Panc1 (cell line): ENCODE measurements around the gene SCUBE3. TPM values are rescaled to one million over a fixed set of nuclear protein-coding genes. Genes with fewer than 3 reads are reported as not detected.

Experiments used
- ATAC-seq: fragments of 200-7000 bp; cut with Tn5 transposase; 2 replicates; pipeline ENCODE4 v1.9.1; 2020; ENCODE audit warnings: mild to moderate bottlenecking, moderate library complexity
- BruUV-seq: library from RNA; stranded (reverse); fragments of 400-500 nt; replicated peaks from 2 replicates; lab custom pipeline; 2021; lab: Mats Ljungman, UMichigan
- CTCF ChIA-PET: fragments of 300-600 bp; sonication (Branson Sonifier 250); formaldehyde crosslinking; loops from one replicate; lab custom pipeline; 2022; ENCODE audit warnings: antibody characterized with exemption; lab: Charles Lee
- POLR2A ChIA-PET: fragments of 300-600 bp; sonication (Branson Sonifier 250); formaldehyde crosslinking; loops from one replicate; lab custom pipeline; 2022; ENCODE audit warnings: antibody characterized with exemption; lab: Charles Lee
- DNase-seq: peaks from one replicate; pipeline ENCODE4 v3.0.0-alpha.2; 2010; ENCODE audit warnings: low read depth, low spot score
- H3K27ac ChIP-seq: 2 replicates; pipeline ENCODE4 v1.5.1; 2011; ENCODE audit warnings: mild to moderate bottlenecking, low read length, inconsistent platforms
- H3K27me3 ChIP-seq: fragments of 200-500 bp; sonication (Bioruptor generic); 2 replicates; pipeline ENCODE4 v1.6.0; 2014; ENCODE audit warnings: low read length, inconsistent platforms; ENCODE audit not compliant: control insufficient read depth, insufficient read depth
- H3K36me3 ChIP-seq: fragments of 200-500 bp; sonication (Bioruptor generic); 2 replicates; pipeline ENCODE4 v1.5.1; 2014; ENCODE audit warnings: inconsistent platforms, mild to moderate bottlenecking, low read length, moderate library complexity; ENCODE audit not compliant: control insufficient read depth, insufficient read depth
- H3K4me1 ChIP-seq: 2 replicates; pipeline ENCODE4 v1.5.1; 2011; ENCODE audit warnings: inconsistent platforms, mild to moderate bottlenecking, low read length, moderate library complexity; ENCODE audit not compliant: control insufficient read depth, insufficient read depth
- H3K4me3 ChIP-seq, 2 experiments: 2 replicates each; pipeline ENCODE4 v1.5.1; 2011 to 2012; ENCODE audit warnings: low read depth in 2 of 2, low read length in 2 of 2, mild to moderate bottlenecking in 2 of 2, inconsistent platforms in 1 of 2, moderate library complexity in 1 of 2
- H3K9me3 ChIP-seq: fragments of 200-500 bp; sonication (Bioruptor generic); 2 replicates; pipeline ENCODE4 v1.5.1; 2014; ENCODE audit warnings: low read depth, mild to moderate bottlenecking, inconsistent platforms, low read length, moderate library complexity; ENCODE audit not compliant: control insufficient read depth, insufficient read depth
- POLR2AphosphoS5 ChIP-seq: IDR thresholded peaks from 2 replicates; pipeline ENCODE4 v1.6.1; 2012; ENCODE audit warnings: mild to moderate bottlenecking, low read depth, low read length, moderate library complexity
- SIN3A ChIP-seq: IDR thresholded peaks from 2 replicates; pipeline ENCODE4 v1.6.1; 2012; ENCODE audit warnings: low read depth, mild to moderate bottlenecking, low read length, moderate library complexity, borderline replicate concordance; ENCODE audit not compliant: insufficient read depth
- TCF7L2 ChIP-seq: IDR thresholded peaks from 2 replicates; pipeline ENCODE4 v1.6.1; 2011; ENCODE audit warnings: mild to moderate bottlenecking, low read depth, low read length, inconsistent platforms
- in situ Hi-C: cut with HindIII; loops from 2 replicates; pipeline ENCODE4 v1.10.0; 2016; ENCODE audit warnings: low sequenced_read_pairs, low pct_unique_long_range_greater_than_20kb
- intact Hi-C: fragments of 100-400 bp; cut with micrococcal nuclease; formaldehyde crosslinking; loops from one replicate; pipeline ENCODE4 v1.10.0; 2022; ENCODE audit not compliant: unreplicated experiment
- total RNA-seq: library from RNA; stranded (reverse); gene quantifications from one replicate; pipeline ENCODE4 v1.2.1, GENCODE V29; 2021; ENCODE audit not compliant: unreplicated experiment
- TF ChIP-seq, protein P1 (sequence below), 2 experiments: IDR thresholded peaks; 2 replicates each; pipeline ENCODE4 v1.6.1; 2011 to 2012; ENCODE audit warnings: low read depth in 2 of 2, control low read depth in 1 of 2, low read length in 1 of 2, mild to moderate bottlenecking in 1 of 2, moderate library complexity in 1 of 2; ENCODE audit not compliant: insufficient read depth in 1 of 2
- TF ChIP-seq, protein P2 (sequence below): fragments of 450-650 bp; IDR thresholded peaks from 2 replicates; pipeline ENCODE4 v1.5.1; 2017; ENCODE audit warnings: mild to moderate bottlenecking

Gene SCUBE3
- total RNA-seq, 1 experiment from 2014 or later, result 1.6 TPM

DNA sequence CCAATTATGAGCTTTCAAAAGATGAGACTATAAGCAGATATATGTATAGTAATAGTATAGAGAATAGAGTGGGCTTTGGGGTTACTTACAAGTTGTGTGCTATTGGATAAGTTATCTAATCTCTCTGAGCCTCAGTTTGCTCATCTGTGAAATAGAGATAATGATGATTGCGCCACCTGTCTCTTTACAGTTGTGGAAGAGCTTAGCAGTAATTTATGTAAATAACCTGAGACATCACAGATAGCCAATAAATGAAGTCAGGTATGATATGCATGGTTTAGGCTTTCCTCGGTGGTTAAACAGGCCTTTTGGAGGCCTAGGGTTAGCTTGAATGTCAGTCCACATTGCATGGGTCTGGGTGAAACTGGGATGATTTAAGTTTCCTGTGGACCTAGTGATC lies 29.8 kb upstream of the SCUBE3 start:
- in situ Hi-C loops (no loop called here), intact Hi-C loops (no loop called here)
- H3K27me3 ChIP-seq, result no peaks in the 10 kb centered on the region
- TF ChIP-seq, protein P1, sequence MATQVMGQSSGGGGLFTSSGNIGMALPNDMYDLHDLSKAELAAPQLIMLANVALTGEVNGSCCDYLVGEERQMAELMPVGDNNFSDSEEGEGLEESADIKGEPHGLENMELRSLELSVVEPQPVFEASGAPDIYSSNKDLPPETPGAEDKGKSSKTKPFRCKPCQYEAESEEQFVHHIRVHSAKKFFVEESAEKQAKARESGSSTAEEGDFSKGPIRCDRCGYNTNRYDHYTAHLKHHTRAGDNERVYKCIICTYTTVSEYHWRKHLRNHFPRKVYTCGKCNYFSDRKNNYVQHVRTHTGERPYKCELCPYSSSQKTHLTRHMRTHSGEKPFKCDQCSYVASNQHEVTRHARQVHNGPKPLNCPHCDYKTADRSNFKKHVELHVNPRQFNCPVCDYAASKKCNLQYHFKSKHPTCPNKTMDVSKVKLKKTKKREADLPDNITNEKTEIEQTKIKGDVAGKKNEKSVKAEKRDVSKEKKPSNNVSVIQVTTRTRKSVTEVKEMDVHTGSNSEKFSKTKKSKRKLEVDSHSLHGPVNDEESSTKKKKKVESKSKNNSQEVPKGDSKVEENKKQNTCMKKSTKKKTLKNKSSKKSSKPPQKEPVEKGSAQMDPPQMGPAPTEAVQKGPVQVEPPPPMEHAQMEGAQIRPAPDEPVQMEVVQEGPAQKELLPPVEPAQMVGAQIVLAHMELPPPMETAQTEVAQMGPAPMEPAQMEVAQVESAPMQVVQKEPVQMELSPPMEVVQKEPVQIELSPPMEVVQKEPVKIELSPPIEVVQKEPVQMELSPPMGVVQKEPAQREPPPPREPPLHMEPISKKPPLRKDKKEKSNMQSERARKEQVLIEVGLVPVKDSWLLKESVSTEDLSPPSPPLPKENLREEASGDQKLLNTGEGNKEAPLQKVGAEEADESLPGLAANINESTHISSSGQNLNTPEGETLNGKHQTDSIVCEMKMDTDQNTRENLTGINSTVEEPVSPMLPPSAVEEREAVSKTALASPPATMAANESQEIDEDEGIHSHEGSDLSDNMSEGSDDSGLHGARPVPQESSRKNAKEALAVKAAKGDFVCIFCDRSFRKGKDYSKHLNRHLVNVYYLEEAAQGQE (IDR thresholded peaks at IDR 0.05; ENCODE audit: insufficient read depth in 1 of 2, low read depth in 2 of 2, low read length in 1 of 2), result no peak
- TF ChIP-seq SIN3A, result no peak
- no peak for TF ChIP-seq TCF7L2
- ChIA-PET CTCF (no interaction called here), POLR2A (no interaction called here)
- H3K36me3 ChIP-seq, result no peaks in the 10 kb centered on the region
- H3K4me1 ChIP-seq, result peaks cover 11% of the 10 kb centered on the region
- no peaks in the 10 kb centered on the region for H3K9me3 ChIP-seq
- no peak for ATAC-seq
- H3K4me3 ChIP-seq, result no peak overlapping the region
- DNase-seq, result no peak
- no peak overlapping the region for H3K27ac ChIP-seq
- no TSS peak for BruUV-seq

DNA sequence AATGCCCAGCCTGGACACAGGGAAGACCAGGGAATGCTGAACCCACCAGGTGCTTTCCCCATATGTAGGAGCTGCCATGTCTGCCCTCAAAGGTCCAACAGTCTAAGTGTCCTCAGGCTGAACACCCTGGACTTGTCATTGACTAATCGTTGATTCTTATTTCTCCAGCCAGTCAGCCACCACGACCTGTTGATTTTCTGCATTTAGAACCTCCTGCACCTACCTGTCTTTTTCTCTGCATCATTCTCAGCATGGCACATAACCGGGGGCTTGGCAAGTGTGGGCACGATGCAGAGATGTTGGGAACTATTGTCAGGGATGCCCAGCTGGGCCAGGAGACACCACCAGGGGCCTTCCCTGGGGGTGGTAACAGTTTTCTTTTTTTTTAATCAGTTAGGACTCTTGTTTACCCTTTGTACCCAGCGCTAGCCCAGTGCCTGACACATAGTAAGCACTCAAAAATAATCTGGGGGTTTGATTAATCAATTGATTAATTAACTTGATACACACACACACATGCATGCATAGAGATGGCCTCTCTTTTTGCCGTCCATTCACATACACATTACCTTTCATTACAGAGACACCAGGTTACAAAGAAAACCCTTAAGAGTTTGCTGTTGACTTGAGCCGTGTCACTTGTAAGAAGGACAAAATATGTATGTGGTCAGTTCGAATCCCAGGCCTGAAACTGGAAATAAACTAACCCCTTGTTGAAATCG lies 29.0 kb upstream of the SCUBE3 start:
- in situ Hi-C loops, result no loop called here
- CTCF ChIA-PET, result interaction anchor here (0.7 kb wide), 1 partner anchor 122 kb away, joined by 5 read pairs; no protein-coding TSS in a partner anchor
- no peak overlapping the region for H3K27ac ChIP-seq
- intact Hi-C loops, result no loop called here
- H3K4me1 ChIP-seq, result peaks cover 11% of the 10 kb centered on the region
- no peak for DNase-seq
- no TSS peak for BruUV-seq
- H3K27me3 ChIP-seq, result no peaks in the 10 kb centered on the region
- TF ChIP-seq, protein P1 (IDR thresholded peaks at IDR 0.05; ENCODE audit: insufficient read depth in 1 of 2, low read depth in 2 of 2, low read length in 1 of 2), result no peak
- TF ChIP-seq POLR2AphosphoS5 (no peak), SIN3A (no peak), TCF7L2 (no peak)
- TF ChIP-seq, protein P2, sequence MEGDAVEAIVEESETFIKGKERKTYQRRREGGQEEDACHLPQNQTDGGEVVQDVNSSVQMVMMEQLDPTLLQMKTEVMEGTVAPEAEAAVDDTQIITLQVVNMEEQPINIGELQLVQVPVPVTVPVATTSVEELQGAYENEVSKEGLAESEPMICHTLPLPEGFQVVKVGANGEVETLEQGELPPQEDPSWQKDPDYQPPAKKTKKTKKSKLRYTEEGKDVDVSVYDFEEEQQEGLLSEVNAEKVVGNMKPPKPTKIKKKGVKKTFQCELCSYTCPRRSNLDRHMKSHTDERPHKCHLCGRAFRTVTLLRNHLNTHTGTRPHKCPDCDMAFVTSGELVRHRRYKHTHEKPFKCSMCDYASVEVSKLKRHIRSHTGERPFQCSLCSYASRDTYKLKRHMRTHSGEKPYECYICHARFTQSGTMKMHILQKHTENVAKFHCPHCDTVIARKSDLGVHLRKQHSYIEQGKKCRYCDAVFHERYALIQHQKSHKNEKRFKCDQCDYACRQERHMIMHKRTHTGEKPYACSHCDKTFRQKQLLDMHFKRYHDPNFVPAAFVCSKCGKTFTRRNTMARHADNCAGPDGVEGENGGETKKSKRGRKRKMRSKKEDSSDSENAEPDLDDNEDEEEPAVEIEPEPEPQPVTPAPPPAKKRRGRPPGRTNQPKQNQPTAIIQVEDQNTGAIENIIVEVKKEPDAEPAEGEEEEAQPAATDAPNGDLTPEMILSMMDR, result no peak
- ATAC-seq, result no peak; the same call in 1 of the 2 replicates
- POLR2A ChIA-PET, result no interaction called here
- no peaks in the 10 kb centered on the region for H3K36me3 ChIP-seq
- H3K9me3 ChIP-seq, result no peaks in the 10 kb centered on the region
- no peak overlapping the region for H3K4me3 ChIP-seq
